Urinary bladder (tissue), 4 donors: ENCODE results near the gene CNRIP1. TPM values are rescaled to one million over a fixed set of nuclear protein-coding genes. Genes with fewer than 3 reads are reported as not detected.
A peak's percentile ranks its signal among the peaks of the same experiment; 100 is the strongest.

Experiments used
- DNase-seq: peaks from one replicate; pipeline ENCODE4 v3.0.0-alpha.2; 2015; ENCODE audit errors: extremely low spot score
- H3K27ac ChIP-seq: one replicate; pipeline ENCODE4 v1.5.1; 2013; ENCODE audit warnings: low read depth, mild to moderate bottlenecking, moderate library complexity
- H3K36me3 ChIP-seq: one replicate; pipeline ENCODE4 v1.6.1; 2013; ENCODE audit warnings: mild to moderate bottlenecking, moderate library complexity; ENCODE audit not compliant: insufficient read depth
- H3K4me1 ChIP-seq: one replicate; pipeline ENCODE4 v1.6.1; 2013; ENCODE audit warnings: mild to moderate bottlenecking, moderate library complexity; ENCODE audit not compliant: insufficient read depth
- H3K4me3 ChIP-seq: one replicate; pipeline ENCODE4 v1.5.1; 2013; ENCODE audit warnings: low read depth, low read length
- WGBS: extraction: QIAGEN DNeasy Blood & Tissue Kit; methylation state at CpG from one replicate; pipeline ENCODE4 v1.1.7; 2013; 5-methylcytosine and 5-hydroxymethylcytosine counted together
- polyA plus RNA-seq: library from polyadenylated mRNA; stranded (reverse); fragments of 200-250 nt; gene quantifications from one replicate; pipeline ENCODE4 v1.2.3, GENCODE V29; 2013
- total RNA-seq: library from RNA; depleted of rRNA; stranded (reverse); fragments of >200 nt; gene quantifications from one replicate; pipeline ENCODE4 v1.2.3, GENCODE V29; 2014
- donor health status: healthy with polysubstance abuse.
- donor health status: healthy.

Gene CNRIP1
- total and polyA plus RNA-seq, 2 donors = 38.0 to 41.5 TPM

DNA sequence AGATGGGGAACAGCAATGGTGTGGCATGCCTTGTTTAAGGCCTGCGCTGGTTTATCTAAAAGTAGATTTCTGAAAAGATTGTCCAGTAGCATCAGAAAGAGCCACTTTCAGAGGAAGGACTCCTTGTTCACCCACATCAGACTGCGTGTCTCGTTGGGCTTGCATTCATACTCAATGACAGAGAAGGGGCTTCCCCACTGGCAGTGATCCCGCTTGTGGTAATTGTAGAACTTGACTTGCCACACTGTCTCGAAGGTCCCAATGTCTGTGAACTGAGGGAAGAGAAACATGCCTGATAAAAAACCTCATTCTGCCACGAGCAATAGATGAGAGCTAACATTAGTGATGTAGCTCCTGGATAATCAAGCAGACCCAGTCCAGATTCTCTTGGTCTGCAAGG lies 26.0 kb downstream of the CNRIP1 start:
- no peak overlapping the region for H3K4me3 ChIP-seq
- no peak overlapping the region for H3K27ac ChIP-seq
- H3K4me1 ChIP-seq = no peaks in the 10 kb centered on the region
- no peaks in the 10 kb centered on the region for H3K36me3 ChIP-seq
- 91% methylated on average over 6 of the region's 6 CpGs for WGBS
- no peak for DNase-seq

DNA sequence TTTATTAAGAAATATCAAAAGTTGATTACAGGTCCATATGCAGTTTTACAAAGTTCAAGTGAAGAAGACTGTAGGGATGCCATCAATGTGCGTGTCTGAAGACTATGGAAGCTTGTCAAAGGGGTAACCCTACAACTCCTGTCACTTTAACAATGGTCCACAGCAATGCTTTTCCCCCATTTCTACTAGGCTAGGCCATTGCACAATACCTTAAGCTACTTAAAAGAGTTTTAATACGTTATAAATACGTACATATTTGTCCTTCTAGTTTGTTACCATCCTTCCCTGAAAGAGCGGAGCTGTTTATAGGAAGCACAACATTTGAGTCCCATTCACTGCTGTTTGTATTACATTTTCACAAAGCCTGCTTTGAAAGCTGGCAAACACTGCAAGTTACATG lies 26.7 kb downstream of the CNRIP1 start:
- no peak for DNase-seq
- Histone ChIP-seq H3K27ac (no peak overlapping the region), H3K4me1 (no peaks in the 10 kb centered on the region), H3K36me3 (no peaks in the 10 kb centered on the region), H3K4me3 (no peak overlapping the region)
- WGBS = 88% methylated on average over 4 of the region's 4 CpGs

DNA sequence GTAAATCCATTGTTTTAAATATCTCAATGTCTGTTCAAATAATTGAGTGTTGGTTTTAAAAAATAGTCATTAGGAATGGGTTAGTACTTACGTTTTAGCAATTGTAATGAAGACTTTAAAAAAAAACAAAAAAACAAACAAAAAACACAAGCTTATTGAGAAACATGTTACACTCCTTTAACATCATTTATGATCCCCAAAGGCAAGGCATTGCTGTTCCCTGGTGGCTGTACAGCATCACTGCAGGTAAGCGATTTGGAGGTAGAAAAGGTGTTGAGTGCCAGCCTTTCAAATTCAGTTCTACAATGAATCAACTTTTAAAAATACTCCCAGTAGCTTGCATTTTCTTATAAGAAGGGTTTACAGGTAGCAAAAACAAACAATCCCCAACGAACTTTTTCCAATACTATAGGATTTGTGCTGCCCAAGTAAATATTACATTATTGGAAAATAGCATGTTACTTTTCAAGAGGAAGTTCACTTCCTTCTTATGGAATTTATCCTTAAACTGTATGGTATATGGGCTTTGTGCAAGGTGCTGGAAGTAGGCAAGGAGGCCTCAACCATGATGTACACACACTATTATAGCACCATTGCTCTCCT lies 27.5 kb downstream of the CNRIP1 start:
- Histone ChIP-seq H3K36me3 (no peaks in the 10 kb centered on the region), H3K4me1 (no peaks in the 10 kb centered on the region), H3K4me3 (no peak overlapping the region), H3K27ac (no peak overlapping the region)
- 46% methylated on average over 3 of the region's 3 CpGs for WGBS
- DNase-seq = no peak

GRCh38 chr2:68291314-68291713 lies 28.4 kb downstream of the CNRIP1 start:
- Histone ChIP-seq H3K36me3 (no peaks in the 10 kb centered on the region), H3K4me1 (no peaks in the 10 kb centered on the region), H3K27ac (no peak overlapping the region), H3K4me3 (no peak overlapping the region)
- WGBS = 81% methylated on average over 6 of the region's 6 CpGs
- DNase-seq = no peak

DNA sequence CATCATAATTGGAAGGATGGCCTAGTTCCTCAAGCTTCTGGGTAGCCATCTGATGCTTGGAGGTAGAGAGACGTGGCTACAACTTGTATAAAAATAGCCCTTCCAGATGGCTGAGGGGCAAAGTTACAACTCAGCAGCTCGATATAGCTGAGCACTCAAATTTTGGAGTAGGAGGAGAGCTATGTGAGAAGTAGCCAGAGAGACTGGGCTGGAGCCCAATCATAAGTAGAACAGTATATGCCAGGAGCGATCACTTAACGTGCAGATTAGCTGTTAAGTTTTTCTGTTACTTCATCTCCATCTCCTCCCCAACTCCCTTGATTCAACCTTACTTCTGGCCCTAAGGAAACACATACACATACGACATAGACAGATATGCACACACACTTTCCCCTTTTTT lies 28.8 kb downstream of the CNRIP1 start:
- H3K4me1 ChIP-seq = no peaks in the 10 kb centered on the region

DNA sequence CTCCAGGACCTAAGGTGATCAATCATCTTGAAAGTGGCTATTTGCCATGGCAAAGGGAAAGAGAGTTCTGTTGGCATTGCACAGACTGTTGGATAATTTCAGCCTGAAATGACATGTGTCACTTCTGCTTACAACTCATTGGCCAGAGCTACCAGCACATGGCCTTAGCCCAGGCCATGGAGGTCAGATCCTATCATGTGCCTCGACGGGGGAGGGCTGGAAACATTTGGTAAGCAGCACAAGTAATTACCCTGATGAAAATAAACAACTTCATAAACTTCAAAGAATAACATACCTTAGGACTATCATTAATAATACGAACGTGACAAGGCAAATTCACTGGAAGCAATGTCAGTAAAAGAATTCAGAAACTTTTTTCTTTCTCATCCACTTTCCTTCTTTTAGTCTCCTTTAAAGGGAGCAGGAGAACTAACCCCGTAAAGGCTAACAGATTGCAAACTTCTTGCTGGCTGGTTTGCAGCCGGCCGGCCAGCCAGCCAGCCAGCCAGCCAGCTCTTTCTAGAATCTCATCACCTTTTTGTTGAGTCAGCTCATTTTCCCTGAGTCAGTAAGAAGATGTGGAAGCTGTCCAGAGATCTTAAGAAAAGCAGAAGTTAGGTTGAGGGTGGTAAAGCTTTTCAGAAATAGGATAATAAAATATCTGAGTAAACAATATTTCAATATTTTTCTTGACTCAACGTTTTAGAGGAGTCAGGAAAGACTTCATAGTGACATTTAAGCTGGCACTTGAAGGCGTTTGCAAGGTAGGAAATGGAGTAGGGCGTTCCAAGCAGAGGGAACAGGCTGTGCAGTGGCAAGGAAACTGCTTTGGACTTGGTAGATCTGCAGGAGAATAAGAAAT lies 31.9 kb downstream of the CNRIP1 start:
- H3K36me3 ChIP-seq = no peaks in the 10 kb centered on the region
- WGBS = 16% methylated on average over 10 of the region's 10 CpGs
- no peak for DNase-seq
- no peaks in the 10 kb centered on the region for H3K4me1 ChIP-seq
- no peak overlapping the region for H3K27ac ChIP-seq
- no peak overlapping the region for H3K4me3 ChIP-seq

More for the DNA sequence above, 28.8 kb downstream of the CNRIP1 start:
- 50% methylated on average over 5 of the region's 5 CpGs for WGBS
- Histone ChIP-seq H3K36me3 (no peaks in the 10 kb centered on the region), H3K4me3 (no peak overlapping the region), H3K27ac (no peak overlapping the region)
- DNase-seq = no peak

DNA sequence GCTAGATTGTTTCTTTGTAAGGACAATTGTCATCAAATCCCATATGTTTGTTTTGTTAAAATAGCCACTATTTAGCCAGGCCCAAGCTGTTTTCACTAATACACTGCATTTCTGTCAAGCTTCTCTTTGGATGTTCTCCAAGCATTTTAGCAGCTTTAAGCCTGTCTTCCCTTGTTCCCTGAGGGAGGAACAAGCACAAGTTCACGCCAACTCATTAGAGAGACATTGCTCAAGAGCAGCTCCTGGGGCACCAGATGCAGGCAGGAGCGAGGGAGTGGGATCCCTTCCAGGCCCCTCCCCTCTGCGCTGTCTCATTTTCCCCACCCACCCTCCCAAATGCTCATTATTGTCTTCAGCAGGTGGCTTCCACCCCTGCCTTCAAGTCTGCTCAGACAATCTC lies 34.9 kb downstream of the CNRIP1 start:
- DNase-seq = peak; percentile 28
- H3K4me1 ChIP-seq = no peaks in the 10 kb centered on the region
- no peaks in the 10 kb centered on the region for H3K36me3 ChIP-seq
- WGBS = 55% methylated on average over 3 of the region's 3 CpGs
- H3K27ac ChIP-seq = no peak overlapping the region
- H3K4me3 ChIP-seq = no peak overlapping the region

- H3K4me1 ChIP-seq = no peaks in the 10 kb centered on the region
- no peak for DNase-seq
- 100% methylated on average over 1 of the region's 1 CpG for WGBS
- no peak overlapping the region for H3K4me3 ChIP-seq
- no peaks in the 10 kb centered on the region for H3K36me3 ChIP-seq
- H3K27ac ChIP-seq = no peak overlapping the region
Measured at GRCh38 chr2:68283419-68283812, 36.3 kb downstream of the CNRIP1 start.

DNA sequence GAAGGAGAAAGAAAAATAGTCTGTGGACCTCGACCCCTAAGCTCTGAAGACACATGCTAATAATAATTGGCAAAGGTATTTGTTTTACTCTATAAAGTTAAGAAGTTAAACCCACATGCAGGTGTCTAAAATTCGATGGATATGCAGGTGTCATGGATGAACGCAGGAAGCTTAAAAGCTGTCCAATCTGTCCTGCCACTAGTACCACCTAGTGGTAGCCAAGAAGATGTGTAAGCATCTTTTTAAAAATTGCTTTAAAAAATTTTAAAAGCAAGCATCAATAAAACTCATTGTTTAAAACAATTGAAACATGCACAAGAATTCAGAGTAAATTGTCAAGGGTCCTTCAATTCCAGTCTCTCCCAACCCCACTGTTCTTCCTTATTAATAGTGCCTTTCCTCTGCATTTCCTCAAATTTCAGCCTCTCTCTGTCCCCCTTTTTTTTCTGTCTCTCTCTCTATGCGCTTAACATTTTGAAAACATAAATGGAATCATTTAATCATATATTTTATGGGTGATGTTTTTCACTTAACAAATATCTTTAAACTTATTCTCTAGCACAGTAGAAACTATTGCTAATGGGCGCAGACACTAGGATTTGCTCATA lies 36.8 kb downstream of the CNRIP1 start:
- no peak for DNase-seq
- Histone ChIP-seq H3K27ac (no peak overlapping the region), H3K36me3 (no peaks in the 10 kb centered on the region), H3K4me3 (no peak overlapping the region), H3K4me1 (no peaks in the 10 kb centered on the region)
- 40% methylated on average over 5 of the region's 5 CpGs for WGBS

DNA sequence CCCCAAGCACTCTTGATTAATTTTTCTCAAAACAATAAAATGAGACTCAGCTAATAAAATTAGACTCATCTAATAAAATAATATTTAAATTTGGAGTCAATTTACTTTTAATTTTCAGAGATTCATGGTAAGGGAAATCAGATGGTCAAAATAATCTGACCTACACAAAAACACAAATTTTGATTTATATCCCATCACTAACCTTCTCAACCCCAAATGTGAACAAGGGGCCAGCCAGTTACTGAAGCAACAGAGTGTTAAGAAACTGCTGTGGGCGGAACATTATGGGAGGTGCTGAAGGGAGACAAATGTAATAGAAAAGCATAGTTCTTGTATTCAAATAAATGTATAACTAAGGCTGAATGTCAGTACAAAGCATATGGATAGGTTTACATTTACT lies 39.0 kb downstream of the CNRIP1 start:
- Histone ChIP-seq H3K4me3 (no peak overlapping the region), H3K27ac (no peak overlapping the region), H3K4me1 (no peaks in the 10 kb centered on the region), H3K36me3 (no peaks in the 10 kb centered on the region)
- no peak for DNase-seq
- 90% methylated on average over 1 of the region's 1 CpG for WGBS

- H3K4me1 ChIP-seq = no peaks in the 10 kb centered on the region
- WGBS = 73% methylated on average over 1 of the region's 1 CpG
- H3K36me3 ChIP-seq = no peaks in the 10 kb centered on the region
- no peak overlapping the region for H3K4me3 ChIP-seq
- H3K27ac ChIP-seq = no peak overlapping the region
- DNase-seq = no peak
Measured at GRCh38 chr2:68280348-68280747, 39.4 kb downstream of the CNRIP1 start.

DNA sequence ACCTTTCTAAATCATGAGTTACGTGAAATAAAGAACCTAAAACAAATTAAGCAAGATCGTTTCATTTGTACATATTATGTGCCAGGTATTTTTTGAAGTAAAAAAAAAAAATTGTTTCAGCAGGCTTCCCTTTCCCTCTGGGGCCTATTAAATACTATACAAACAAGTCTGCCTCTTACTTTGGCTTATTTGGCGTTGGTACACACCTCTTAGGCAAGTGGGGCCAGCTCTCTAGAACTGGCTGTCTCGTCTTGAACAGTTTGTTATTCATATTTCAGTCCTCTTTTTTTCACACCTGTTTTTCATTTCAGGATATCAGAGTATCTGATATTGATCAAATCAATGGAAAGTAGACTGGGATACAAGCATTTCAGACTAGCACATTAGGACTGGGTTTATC lies 40.1 kb downstream of the CNRIP1 start:
- DNase-seq = no peak
- 74% methylated on average over 4 of the region's 4 CpGs for WGBS
- no peak overlapping the region for H3K4me3 ChIP-seq
- H3K36me3 ChIP-seq = no peaks in the 10 kb centered on the region
- H3K27ac ChIP-seq = no peak overlapping the region
- no peaks in the 10 kb centered on the region for H3K4me1 ChIP-seq

- no peak for DNase-seq
- H3K27ac ChIP-seq = no peak overlapping the region
- no peak overlapping the region for H3K4me3 ChIP-seq
- H3K36me3 ChIP-seq = no peaks in the 10 kb centered on the region
- 94% methylated on average over 1 of the region's 1 CpG for WGBS
- H3K4me1 ChIP-seq = no peaks in the 10 kb centered on the region
Measured at GRCh38 chr2:68278169-68278568, 41.6 kb downstream of the CNRIP1 start.

DNA sequence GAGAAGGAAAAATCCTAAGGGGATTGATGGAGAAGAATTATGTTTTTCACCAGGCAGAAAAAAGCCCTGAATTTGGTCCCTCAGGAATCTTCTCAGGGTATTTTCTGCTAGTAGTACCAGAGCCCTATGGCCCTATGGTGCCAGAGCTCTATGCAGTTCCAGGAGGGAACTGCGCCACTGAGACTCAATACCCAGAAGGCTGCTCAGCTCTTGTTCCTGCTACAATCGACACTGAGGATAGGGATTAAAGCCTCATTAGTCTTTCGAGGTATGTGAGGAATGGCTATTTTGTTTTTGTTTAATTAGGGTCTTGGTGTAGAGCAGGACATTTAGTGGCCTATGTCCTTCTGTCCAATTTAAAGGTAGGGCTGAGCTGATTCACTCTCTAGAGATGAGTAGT lies 45.7 kb downstream of the CNRIP1 start:
- no peak overlapping the region for H3K4me3 ChIP-seq
- no peak overlapping the region for H3K27ac ChIP-seq
- DNase-seq = no peak
- no peaks in the 10 kb centered on the region for H3K36me3 ChIP-seq
- H3K4me1 ChIP-seq = no peaks in the 10 kb centered on the region
- 63% methylated on average over 3 of the region's 3 CpGs for WGBS
